ENCODE data around the gene ACVRL1.
"Not testable (repeated sequence)": the region's sequence is repeated elsewhere in the genome, so short reads cannot be mapped to it uniquely, and the experiment has no call there.

ACVRL1 gene

DNA sequence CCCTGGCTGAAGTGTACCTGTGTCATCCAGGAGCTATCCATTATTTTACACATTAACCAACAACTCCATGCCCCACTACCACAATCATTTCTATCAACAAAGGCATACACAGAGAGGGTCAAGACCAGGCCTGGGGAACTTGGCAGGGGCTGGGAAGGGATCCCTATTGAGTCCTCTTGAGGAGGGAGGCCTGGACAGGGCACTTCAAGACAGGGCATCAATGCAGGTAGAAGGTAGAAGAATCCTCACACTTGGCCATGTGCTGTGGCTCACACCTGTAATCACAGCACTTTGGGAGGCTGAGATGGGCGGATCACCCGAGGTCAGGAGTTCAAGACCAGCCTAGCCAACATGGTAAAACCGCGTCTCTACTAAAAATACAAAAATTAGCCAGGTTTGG is 32.8 kb upstream of the ACVRL1 start:
- no peak for DNase-seq

DNA sequence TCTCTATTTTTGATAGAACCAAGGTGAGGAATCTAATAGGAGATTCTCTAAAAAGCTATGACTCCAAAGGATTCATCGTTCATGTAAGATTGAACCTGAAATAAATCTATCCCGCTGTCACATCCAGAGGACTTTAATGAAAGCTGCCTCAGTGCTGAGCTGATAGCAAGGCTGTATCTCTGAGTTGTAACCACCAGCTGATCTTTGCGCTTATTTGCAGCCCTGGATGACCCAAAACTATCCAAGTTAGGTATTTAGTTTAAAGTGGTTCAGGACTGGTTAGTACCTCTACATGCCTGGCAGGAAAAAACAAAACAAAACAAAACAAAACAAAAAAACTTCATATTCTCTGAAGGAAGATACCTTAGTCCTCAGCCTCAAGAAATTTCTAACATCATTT is 28.2 kb upstream of the ACVRL1 start:
- no peak for DNase-seq

DNA sequence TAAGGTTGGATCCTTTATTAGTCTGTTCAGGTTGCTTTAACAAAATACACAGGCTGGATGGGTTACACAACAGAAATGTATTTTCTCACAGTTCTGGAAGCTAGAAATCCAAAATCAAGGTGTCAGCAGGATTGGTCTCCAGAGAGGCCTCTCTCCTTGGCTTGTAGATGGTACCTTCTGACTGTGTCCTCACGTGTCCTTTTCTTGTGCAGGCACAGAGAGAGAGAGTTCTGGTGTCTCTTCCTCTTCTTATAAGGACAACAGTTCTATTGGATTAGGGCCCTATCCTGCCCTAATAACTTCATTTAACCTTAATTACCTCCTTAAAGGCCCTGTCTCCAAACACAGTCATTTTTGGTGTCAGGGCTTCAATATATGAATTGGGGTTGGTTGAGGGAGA is 24.0 kb upstream of the ACVRL1 start:
- no peak for DNase-seq

DNA sequence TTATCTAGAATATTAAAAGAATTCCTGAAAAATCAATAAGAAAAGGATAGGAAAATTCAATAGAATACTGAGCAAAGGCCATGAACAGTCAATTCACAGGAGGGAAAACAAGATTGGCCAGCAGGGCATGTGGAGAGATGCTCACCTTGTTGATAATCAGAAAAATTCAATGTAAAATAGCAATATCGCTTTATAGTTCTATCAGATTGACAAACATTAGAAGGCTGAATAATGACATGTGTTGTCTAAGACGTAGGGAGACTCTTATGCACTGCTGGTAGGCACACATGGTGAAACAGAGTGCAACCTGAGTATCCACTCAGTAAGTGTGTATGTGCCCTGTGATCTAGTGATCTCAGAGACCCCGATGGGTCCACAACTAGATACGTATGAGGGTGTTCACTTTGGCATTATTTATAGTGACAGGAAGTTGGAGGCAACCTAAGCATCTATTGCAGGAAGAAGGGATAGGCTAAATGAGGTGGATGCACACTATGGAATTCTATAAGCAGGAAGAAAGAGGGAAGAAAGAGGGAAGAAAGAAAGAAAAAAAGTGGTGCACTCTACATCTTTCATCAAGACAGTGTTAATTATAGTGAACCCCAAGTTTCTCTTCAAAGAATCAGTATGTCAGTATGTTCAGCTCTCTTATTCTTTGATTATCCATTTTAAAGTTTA is 23.2 kb upstream of the ACVRL1 start:
- no peak for DNase-seq

DNA sequence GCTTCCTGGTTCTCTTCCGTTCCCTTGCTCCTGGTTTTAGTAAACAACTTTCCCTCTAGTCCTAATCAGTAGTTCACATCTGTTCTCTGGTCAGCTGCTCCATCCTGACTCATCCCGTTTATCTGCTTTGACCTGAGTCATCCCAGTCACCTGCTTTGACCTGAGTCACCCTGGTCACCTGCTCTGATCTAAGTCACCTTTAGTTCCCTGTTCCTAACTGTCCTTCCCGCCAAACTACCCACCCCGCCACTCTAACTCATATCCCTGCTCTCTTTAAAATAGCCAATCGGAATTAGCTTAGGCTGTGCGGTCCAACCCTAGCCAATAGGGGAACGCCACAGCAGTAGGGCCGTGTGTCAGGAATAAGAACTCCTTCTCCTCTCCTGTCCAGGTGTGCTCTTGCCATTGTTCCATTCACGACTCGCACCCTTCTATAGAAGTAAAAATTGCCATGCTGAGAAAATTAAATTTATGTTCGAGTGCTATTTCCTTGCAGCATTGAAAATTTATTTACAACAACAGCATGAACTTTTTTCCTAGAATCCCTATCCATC is 22.6 kb upstream of the ACVRL1 start:
- no peak for DNase-seq

DNA sequence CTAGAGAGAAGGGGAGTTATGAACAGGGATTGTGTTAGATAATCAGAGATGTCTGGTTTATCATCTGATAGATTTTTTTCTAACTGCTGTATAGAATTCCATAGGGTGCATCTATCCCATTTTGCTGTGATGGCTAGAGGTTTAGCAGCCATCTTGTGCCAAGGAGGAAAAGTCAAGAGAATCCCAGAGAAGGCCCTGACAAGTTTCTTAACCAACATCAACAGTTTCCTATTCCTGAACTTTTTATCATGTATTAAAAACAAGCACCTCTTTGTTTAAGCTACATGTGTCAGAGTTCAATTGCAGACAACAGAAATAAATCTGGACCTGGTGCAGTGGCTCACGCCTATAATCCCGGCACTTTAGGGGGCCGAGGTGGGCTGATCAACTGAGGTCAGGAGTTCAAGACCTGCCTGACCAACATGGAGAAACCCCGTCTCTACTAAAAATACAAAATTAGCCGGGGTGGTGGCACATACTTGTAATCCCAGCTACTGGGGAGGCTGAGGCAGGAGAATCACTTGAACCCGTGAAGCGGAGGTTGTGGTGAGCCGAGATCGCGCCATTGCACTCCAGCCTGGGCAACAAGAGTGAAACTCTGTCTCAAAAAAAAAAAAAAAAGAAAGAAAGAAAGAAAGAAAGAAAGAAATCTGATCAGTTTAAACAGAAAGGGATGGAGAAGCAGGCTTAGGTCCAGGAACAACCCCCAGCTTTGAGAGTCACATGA is 21.8 kb upstream of the ACVRL1 start:
- DNase-seq = not testable (repeated sequence)

DNA sequence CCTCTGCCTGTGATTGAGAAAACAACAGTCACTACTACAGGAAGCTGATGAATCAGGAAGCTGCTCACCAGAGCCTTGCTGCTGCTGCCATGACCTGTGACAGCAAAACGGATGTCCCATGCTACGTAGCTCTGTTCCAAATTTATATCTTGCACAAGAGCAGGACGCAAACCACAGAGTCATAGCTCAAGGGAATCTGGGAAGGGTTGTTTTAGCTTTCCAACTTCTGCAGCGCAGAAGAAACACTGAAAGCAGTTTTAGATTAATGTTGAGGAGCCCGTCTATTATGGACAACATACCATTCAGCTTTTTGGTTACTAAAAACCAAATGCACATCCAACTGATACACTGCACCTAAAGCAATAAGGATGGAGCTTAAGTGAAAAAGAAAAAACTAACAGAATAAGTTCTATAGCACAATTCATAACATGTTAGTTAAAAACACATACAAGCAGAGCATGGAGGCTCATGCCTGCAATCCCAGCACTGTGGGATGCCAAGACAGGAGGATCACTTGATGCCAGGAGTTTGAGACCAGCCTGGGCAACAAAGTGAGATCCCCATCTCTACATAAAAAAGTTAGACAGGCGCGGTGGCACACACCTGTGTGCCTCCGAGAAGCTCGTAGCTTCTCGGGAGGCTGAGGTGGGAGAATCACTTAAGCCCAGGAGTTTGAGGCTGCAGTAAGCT is 21.1 kb upstream of the ACVRL1 start:
- DNase-seq = peak; percentile 49

DNA sequence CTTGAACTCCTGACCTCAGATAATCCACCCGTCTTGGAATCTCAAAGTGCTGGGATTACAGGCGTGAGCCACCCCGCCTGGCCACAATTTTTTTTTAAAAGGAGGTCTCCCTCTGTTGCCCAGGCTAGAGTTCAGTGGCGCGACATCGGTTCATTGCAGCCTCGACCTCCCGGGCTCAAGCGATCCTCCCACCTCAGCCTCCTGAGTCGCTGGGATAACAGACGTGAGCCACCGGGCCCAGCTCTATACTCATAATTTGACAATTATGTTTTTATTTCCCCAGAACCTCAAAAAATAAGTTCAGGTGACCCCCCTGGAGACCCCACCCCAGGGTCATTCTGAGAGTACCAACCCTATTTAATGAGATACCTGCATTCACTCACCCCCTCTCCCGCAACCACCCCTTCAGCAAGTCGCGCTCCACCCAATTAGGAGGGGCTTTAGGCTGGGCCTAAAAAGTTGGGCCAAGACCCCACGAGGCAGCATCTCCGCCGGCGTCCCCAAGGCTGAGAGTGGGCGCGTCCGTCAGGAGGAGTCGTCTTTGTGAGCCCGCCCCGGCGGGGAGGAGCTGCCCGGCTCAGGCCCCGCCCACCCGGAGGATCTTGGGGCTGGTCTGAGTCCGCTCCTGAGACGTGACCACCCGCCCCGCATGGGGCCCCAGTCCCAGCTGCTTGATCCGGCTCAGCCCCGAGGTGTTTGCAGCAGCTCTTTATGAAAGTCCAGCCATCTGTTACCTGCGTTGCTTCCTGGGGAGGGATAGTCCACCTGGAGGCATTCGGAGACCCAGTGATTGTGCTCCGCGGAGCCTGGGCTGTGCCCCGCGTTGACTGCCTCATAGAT is 19.6 kb upstream of the ACVRL1 start, which contains the start of gene ANKRD33:
TSS of gene ANKRD33 (plus strand) at position 628 of the 840 bp plus-strand sequence. CDS start at position 712, 84 bp downstream.
- no peak for DNase-seq

DNA sequence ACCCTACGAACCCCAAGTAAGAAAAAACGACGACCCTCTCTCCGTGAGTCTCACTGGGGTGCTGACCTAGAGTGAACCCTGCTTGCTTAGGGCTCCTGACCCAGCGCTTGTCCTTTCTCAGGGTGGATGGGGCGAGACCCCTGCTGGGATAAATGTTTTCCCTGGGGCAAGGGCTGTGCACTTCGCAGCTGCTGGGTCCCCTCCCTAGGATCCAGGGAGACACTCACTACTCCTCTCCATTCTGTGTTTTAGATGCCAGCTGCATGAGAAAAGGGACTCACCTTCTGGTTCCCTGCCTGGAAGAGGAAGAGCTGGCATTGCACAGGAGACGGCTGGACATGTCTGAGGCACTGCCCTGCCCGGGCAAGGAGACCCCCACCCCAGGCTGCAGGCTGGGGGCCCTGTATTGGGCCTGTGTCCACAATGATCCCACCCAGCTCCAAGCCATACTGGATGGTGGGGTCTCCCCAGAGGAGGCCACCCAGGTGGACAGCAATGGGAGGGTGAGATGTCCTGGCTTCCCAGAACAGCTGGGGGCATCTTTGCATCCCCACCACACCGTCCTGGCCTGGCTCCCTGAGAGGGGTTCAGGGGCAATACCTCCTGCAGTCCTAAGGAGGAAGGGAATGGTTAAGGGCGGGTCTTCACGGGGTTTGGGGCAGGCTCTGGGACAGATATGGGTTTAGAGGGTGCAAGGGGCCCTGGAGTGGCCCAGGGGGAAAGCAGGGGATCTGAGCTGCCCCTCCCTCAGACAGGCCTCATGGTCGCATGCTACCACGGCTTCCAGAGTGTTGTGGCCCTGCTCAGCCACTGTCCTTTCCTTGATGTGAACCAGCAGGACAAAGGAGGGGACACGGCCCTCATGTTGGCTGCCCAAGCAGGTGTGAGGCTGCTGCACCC is 18.7 kb upstream of the ACVRL1 start:
- DNase-seq = no peak

DNA sequence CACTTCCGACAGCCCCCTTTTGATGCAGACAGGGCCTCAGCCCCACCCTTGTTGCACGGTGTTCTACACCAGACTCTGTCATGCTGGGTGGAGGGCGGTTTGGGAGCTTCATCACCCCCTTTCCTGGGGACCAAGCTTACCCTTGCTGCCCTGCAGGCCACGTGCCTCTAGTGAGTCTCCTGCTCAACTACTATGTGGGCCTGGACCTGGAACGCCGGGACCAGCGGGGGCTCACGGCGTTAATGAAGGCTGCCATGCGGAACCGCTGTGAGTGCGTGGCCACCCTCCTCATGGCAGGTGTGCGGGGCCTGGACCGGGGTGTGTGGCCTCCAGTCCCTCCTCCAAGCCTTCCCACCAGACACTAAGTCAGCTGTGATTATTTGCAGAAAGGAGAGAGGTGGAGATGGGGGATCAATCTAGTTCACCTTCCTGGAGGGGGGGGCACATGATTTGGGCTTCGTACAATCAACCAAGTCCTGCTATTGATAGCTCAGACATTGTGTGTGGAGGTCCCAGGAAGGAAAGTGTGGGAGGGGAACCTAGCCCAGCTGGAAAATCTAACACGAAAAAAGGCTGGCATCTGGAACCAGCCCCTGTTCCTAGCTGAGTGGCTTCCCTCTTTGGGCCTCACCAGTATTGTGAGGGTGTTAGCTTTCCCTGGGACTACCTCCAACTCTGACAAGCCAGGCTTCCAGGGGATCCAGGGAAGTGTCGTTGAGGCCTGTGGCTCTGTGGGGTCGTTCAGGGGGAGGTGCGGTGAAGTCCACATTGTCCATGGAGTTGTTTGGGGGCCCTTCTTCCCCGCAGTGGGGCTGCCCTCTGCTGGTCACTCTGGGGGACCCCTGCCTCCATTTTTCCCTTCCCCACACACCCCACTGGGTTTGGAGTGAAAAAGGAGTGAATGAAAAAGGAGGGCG is 17.8 kb upstream of the ACVRL1 start:
- DNase-seq = no peak

DNA sequence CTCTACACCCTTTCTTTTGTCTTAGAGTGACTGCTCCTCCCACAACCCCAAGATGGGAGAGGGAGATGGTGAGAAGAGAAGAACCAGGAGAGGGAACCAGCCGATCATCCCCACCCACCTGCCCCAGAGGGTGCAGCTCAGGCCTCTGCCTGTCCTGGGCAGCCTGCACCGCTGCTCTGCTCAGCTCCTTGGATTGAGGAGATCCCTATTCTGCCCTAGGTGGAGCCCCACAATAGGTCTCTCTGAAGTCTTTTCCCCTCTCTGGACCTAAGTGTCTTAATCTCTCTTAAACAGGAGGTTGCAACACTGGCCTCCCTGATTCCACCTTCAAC is 17.2 kb upstream of the ACVRL1 start:
- DNase-seq = no peak

DNA sequence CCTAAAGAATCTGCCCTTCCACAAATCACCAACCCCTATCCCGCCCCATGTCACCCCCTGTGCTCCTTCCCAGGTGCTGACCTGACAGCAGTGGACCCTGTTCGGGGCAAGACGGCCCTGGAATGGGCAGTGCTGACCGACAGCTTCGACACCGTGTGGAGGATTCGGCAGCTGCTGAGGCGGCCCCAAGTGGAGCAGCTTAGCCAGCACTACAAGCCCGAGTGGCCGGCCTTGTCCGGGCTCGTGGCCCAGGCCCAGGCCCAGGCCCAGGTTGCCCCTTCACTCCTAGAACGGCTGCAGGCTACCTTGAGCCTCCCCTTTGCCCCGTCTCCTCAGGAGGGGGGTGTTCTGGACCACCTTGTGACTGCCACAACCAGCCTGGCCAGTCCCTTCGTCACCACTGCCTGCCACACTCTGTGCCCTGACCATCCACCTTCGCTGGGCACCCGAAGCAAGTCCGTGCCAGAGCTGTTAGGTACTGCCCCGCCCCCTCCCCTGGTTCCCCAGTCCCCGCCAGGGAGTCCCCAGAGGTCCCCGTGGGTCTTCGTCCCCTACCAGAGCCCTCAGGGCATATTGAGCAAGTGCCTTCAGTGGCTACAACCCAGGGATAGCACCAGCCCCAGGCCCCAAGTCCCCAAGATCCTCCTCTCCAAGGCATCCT is 16.7 kb upstream of the ACVRL1 start:
- DNase-seq = no peak

DNA sequence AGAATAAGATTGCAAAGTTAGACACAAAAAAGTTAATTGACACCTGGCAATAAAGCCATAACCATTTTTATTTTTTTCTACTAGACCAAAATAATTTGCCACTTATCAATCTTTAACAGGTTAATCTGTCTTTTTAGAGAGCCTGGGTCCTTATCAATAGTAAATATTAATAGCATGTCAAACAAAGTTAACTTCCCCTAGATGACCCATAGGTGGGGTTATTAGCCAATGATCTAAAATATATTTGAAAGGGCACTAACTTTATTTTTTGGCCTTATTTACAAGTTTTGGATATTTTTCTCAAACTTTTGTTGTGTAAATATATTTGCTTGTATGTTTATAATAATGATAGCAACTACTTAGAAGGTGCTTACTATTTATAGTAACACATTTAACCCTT is 15.5 kb upstream of the ACVRL1 start:
- no peak for DNase-seq

DNA sequence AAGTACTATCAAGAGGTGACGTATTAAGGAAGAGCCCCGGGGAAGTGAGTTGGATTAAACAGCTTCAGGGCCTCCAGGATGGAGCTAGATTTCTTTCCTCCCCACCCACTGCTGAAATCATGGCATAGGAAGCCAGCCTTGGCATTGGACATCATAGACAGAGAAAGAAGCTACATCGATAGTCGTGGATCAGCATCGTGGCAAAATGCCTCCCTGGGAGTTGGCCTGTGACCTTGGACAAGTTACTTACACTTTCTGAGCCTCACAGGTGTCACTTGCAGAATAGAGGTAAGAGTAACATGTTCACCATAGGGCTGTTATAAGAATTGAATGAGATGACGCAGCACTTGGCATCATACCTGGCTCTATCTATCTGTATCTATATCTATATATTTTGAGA is 13.5 kb upstream of the ACVRL1 start:
- no peak for DNase-seq

DNA sequence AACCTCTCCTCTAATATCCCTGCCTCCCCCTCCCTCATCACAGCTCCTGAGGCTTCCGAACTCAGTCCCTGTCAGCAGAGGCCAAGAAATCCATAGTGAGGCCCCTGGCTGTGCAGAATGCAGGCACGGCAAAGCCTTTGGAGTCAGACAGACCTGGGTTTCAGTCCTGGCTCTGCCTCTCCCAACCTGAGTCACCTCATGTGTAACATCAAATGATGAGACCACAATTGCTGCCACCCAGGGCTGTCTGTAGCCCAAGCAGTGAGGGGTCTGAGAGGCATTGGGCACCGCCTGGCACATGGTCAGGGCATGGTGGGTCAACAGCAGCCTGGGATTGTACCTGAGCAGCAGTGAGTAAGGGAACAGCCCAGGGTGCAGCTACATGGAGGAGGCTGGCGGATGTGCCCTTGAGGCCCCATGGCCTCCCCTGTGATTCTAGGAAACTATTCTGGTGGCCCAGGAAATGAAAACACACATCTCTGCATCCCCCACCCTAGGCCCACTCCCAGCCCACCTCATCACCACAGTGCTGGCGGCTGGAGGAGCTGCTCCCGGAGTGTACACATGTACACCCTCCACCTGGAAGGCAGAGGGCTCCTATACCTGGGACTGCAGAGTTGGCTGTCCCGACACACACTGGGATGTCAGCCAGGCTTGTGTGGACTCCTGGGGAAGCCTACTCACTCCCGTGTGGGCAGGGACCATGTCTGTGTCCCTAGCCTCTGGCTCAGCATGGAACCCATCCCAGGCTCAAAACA is 11.7 kb upstream of the ACVRL1 start:
- DNase-seq = no peak

DNA sequence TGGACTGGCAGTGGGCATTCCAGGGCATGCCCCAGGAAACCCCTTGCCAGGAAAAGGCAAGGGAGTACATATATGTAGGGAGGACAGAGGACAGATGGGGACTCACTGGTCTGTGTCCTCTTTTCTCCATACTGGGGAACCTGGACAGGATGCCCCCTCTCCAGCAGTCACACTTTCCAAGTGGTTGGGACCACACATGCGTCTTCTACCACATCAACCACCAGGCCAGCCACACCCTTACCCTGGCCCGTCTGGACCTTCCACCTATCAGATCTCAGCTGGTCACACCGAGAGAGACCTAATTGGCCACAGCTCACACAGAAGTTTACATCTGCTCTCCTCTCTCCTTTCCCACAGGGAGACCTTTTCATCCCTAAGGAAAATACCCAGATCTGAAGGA is 11.1 kb upstream of the ACVRL1 start:
- DNase-seq = no peak

DNA sequence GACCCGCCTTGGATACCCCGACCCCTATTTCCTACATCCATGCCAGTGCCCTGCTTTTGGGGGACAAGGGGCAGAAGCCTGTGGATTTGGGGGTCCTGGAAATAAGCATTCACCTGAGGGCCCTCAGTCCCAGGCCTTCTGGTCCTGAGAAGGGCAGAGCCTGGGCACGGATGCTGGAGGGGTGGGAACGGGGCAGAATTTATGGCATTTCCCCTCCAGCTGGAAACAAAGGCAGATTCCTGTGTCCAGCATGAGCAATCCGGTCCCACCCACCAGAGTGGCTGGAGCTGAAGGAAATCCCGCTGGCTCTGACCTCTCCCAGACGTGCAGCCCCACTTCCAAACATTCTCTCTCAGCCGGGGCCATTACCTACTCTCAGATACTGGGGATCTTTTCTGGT is 10.1 kb upstream of the ACVRL1 start:
- no peak for DNase-seq

DNA sequence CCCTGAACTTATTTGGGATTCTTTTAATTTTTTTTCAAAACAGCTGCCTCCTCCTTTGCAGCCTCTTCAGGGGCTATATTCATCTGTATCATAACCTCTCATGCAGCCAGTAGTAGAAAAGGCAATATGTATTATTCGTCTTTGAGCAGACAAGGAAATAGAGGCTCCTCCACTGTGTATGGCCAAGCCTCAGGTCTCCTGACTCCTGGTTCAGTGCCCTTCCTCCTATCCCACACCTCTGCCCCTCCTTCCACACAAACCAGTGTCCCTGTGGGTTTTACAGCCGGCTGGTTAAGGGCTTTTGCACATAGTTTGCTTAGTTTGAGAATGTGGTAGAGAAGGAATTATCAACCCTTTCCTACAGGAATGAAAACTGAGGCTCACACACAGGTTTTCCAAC is 8.8 kb upstream of the ACVRL1 start:
- no peak for DNase-seq

DNA sequence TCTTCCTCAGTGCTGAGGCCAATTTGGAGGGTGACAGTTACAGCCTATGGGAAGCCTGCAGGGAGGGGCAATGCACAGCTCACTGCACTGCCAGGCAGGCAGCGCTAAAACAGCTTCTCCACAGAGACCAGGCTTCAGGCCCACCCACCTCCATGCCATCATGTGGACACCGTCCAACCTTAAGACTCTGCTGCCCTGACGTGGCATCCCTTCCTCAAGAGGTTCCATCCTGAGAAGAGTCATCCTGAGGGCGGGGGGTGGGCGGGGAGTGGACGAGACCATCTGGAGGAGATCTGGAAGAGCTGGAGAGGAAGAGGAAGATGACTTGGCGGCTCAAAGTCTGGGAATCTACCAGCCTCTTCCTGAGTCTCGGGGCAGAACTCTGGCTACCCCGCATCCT is 8.4 kb upstream of the ACVRL1 start:
- no peak for DNase-seq

Data from CD4-positive, alpha-beta T cell treated with Interleukin-4 for 4 hours (primary cell).